Natural killer cell (primary cell): ENCODE measurements around the gene PPP1R14D. TPM values are rescaled to one million over a fixed set of nuclear protein-coding genes. Genes with fewer than 3 reads are reported as not detected.

Source experiments
- ATAC-seq, 3 donors: fragments of 150-1000 bp in 2 of 3; fragments of 200-7000 bp in 1 of 3; cut with Tn5 transposase; 1 replicate in 1 of 3; 2 replicates in 2 of 3; pipeline ENCODE4 v1.10.0; 2021; ENCODE audit warnings: mild to moderate bottlenecking in 2 of 3, moderate library complexity in 2 of 3
- DNase-seq, 2 donors: peaks; one replicate each; pipeline versions ENCODE4 v3.0.0 to v3.0.0-alpha.2; 2013 to 2021; ENCODE audit warnings: mixed read lengths in 1 of 2
- H3K27ac ChIP-seq: one replicate; pipeline ENCODE4 v1.5.1; 2013; ENCODE audit warnings: mild to moderate bottlenecking, low read length
- H3K27me3 ChIP-seq: one replicate; pipeline ENCODE4 v1.6.1; 2013; ENCODE audit warnings: low read length; ENCODE audit not compliant: control insufficient read depth, insufficient read depth
- H3K36me3 ChIP-seq: one replicate; pipeline ENCODE4 v1.6.1; 2013; ENCODE audit warnings: low read length; ENCODE audit not compliant: control insufficient read depth, insufficient read depth
- H3K4me1 ChIP-seq: one replicate; pipeline ENCODE4 v1.6.1; 2013; ENCODE audit warnings: low read length; ENCODE audit not compliant: control insufficient read depth, insufficient read depth
- H3K4me3 ChIP-seq: one replicate; pipeline ENCODE4 v1.5.1; 2013; ENCODE audit warnings: low read length
- H3K9me3 ChIP-seq: one replicate; pipeline ENCODE4 v1.6.1; 2013; ENCODE audit warnings: low read length; ENCODE audit not compliant: control insufficient read depth, insufficient read depth
- H3K27ac Mint-ChIP-seq, 2 donors: one replicate each; pipeline ENCODE4 v1.8.0; 2022; ENCODE audit warnings: mild to moderate bottlenecking in 2 of 2, mixed read lengths in 2 of 2, moderate library complexity in 1 of 2
- H3K27me3 Mint-ChIP-seq, 2 donors: one replicate each; pipeline ENCODE4 v1.8.0; 2022; ENCODE audit warnings: low read depth in 2 of 2, mixed read lengths in 2 of 2
- H3K36me3 Mint-ChIP-seq: one replicate; pipeline ENCODE4 v1.8.0; 2022; ENCODE audit warnings: mixed read lengths
- H3K4me1 Mint-ChIP-seq, 2 donors: one replicate each; pipeline ENCODE4 v1.8.0; 2022; ENCODE audit warnings: mixed read lengths in 2 of 2
- H3K4me3 Mint-ChIP-seq: one replicate; pipeline ENCODE4 v1.8.0; 2022; ENCODE audit warnings: mild to moderate bottlenecking, moderate library complexity, mixed read lengths
- H3K9me3 Mint-ChIP-seq, 2 donors: one replicate each; pipeline ENCODE4 v1.8.0; 2022; ENCODE audit warnings: mixed read lengths in 2 of 2
- CTCF ChIP-seq: fragments of 200-600 bp; IDR thresholded peaks from one replicate; pipeline ENCODE4 v1.8.0; 2022; ENCODE audit warnings: antibody characterized with exemption
- WGBS: methylation state at CpG from one replicate; pipeline ENCODE4 v1.1.7; 2013; ENCODE audit warnings: missing lambda C conversion rate; ENCODE audit not compliant: insufficient coverage; 5-methylcytosine and 5-hydroxymethylcytosine counted together
- intact Hi-C: fragments of 100-400 bp; cut with micrococcal nuclease; formaldehyde crosslinking; loops from one replicate; pipeline ENCODE4 v1.14.2; 2022
- total RNA-seq, 4 donors: library from RNA; stranded (reverse); fragments of 120-200 nt in 1 of 4; gene quantifications; one replicate each; pipeline versions ENCODE4 v1.2.3 to v1.2.4, GENCODE V29; 2013 to 2022

The PPP1R14D gene
- total RNA-seq: not detected
- not detected for total RNA-seq (2013)

- DNase-seq: no peak
- Mint-ChIP-seq H3K27ac (no peak within 1 kb of the TSS), H3K36me3 (no peaks in the 10 kb centered on the region), H3K9me3 (no peaks in the 10 kb centered on the region), H3K4me1 (no peaks in the 10 kb centered on the region), H3K4me3 (no peak within 1 kb of the TSS), H3K27me3 (peaks cover 0 to 3% of the 10 kb centered on the region in 2 donors)
- H3K9me3 ChIP-seq: no peaks in the 10 kb centered on the region
- no peak within 1 kb of the TSS for H3K4me3 ChIP-seq
- TF ChIP-seq CTCF: no peak
- H3K36me3 ChIP-seq: no peaks in the 10 kb centered on the region
- ATAC-seq: no peak
- H3K4me1 ChIP-seq: no peaks in the 10 kb centered on the region
- 92% methylated on average over 6 of the region's 6 CpGs for WGBS
- no peaks in the 10 kb centered on the region for H3K27me3 ChIP-seq
- H3K27ac ChIP-seq: no peak within 1 kb of the TSS
- intact Hi-C loops: no loop called here
These were observed at the start of gene PPP1R14D for GRCh38 chr15:40828447-40829036. TSS of gene PPP1R14D (minus strand) at chr15:40828708. CDS start at chr15:40828641, 67 bp downstream.

GRCh38 chr15:40877694-40878093 lies 49.2 kb upstream of the PPP1R14D start:
- Mint-ChIP-seq H3K27me3 (peaks cover 17 to 21% of the 10 kb centered on the region in 2 donors), H3K4me3 (no peak overlapping the region), H3K36me3 (no peaks in the 10 kb centered on the region), H3K4me1 (peaks cover 5% of the 10 kb centered on the region in 2 donors), H3K9me3 (no peaks in the 10 kb centered on the region), H3K27ac (no peak overlapping the region)
- Histone ChIP-seq H3K9me3 (no peaks in the 10 kb centered on the region), H3K36me3 (no peaks in the 10 kb centered on the region), H3K27ac (no peak overlapping the region), H3K27me3 (peaks cover 6% of the 10 kb centered on the region), H3K4me3 (no peak overlapping the region), H3K4me1 (peaks cover 14% of the 10 kb centered on the region)
- WGBS: 63% methylated on average over 1 of the region's 2 CpGs
- DNase-seq: no peak
- intact Hi-C loops: no loop called here
- no peak for TF ChIP-seq CTCF
- ATAC-seq: no peak

- DNase-seq (no peak), ATAC-seq (no peak)
- Histone ChIP-seq H3K4me1 (peaks cover 14% of the 10 kb centered on the region), H3K27me3 (peaks cover 4% of the 10 kb centered on the region), H3K9me3 (no peaks in the 10 kb centered on the region), H3K4me3 (no peak overlapping the region), H3K36me3 (no peaks in the 10 kb centered on the region), H3K27ac (no peak overlapping the region)
- Mint-ChIP-seq H3K36me3 (no peaks in the 10 kb centered on the region), H3K9me3 (no peaks in the 10 kb centered on the region), H3K27ac (no peak overlapping the region), H3K4me1 (peaks cover 5 to 10% of the 10 kb centered on the region in 2 donors), H3K27me3 (peaks cover 22 to 26% of the 10 kb centered on the region in 2 donors), H3K4me3 (no peak overlapping the region)
- intact Hi-C loops: no loop called here
- no peak for TF ChIP-seq CTCF
- 74% methylated on average over 6 of the region's 6 CpGs for WGBS
These were observed 47.7 kb upstream of the PPP1R14D start for GRCh38 chr15:40875991-40876730.
